Gastroesophageal sphincter (tissue), 4 donors: ENCODE results near the gene PRR14L. TPM values are rescaled to one million over a fixed set of nuclear protein-coding genes. Genes with fewer than 3 reads are reported as not detected.

Experiments used
- ATAC-seq: fragments of 150-250 bp; one replicate; pipeline ENCODE4 v1.9.1; 2016; ENCODE audit warnings: mild to moderate bottlenecking, moderate library complexity
- H3K27ac ChIP-seq, 4 donors: fragments of 200-600 bp; sonication (generic) in 3 of 4; 1 replicate in 3 of 4; 2 replicates in 1 of 4; pipeline ENCODE4 v1.5.1; 2016 to 2019
- H3K27me3 ChIP-seq: fragments of 200-600 bp; sonication (generic); one replicate; pipeline ENCODE4 v1.5.1; 2019
- H3K36me3 ChIP-seq, 2 donors: fragments of 200-600 bp; sonication (generic); one replicate each; pipeline ENCODE4 v1.5.1; 2019; ENCODE audit warnings: control low read depth in 1 of 2
- H3K4me1 ChIP-seq, 3 donors: fragments of 200-600 bp; sonication (generic); 1 replicate in 2 of 3; 2 replicates in 1 of 3; pipeline ENCODE4 v1.5.1; 2016 to 2019; ENCODE audit warnings: control low read depth in 2 of 3
- H3K4me3 ChIP-seq, 2 donors: fragments of 200-600 bp; sonication (generic); one replicate each; pipeline ENCODE4 v1.5.1; 2019; ENCODE audit warnings: mild to moderate bottlenecking in 1 of 2, moderate library complexity in 1 of 2
- H3K9me3 ChIP-seq, 3 donors: fragments of 200-600 bp; sonication (generic); one replicate each; pipeline ENCODE4 v1.5.1; 2017 to 2019; ENCODE audit warnings: control low read depth in 2 of 3
- EP300 ChIP-seq: sonication (generic); formaldehyde crosslinking; IDR thresholded peaks from one replicate; pipeline ENCODE4 v1.6.1; 2017; ENCODE audit warnings: antibody characterized with exemption, mild to moderate bottlenecking
- POLR2A ChIP-seq, 2 donors: fragments of 450-650 bp; IDR thresholded peaks; one replicate each; pipeline ENCODE4 v1.6.1; 2017; ENCODE audit warnings: antibody characterized with exemption in 2 of 2, mild to moderate bottlenecking in 2 of 2, moderate library complexity in 1 of 2
- POLR2AphosphoS5 ChIP-seq: sonication (generic); formaldehyde crosslinking; IDR thresholded peaks from one replicate; pipeline ENCODE4 v1.6.1; 2017; ENCODE audit warnings: antibody characterized with exemption
- WGBS, 2 donors: methylation state at CpG; one replicate each; pipeline ENCODE4 v1.1.5; 2018; ENCODE audit warnings: low coverage in 1 of 2; 5-methylcytosine and 5-hydroxymethylcytosine counted together
- total RNA-seq, 4 donors: library from RNA; depleted of rRNA; stranded (reverse); fragments of >200 nt; gene quantifications; one replicate each; pipeline ENCODE4 v1.1.0, GENCODE V29; 2016
- TF ChIP-seq, protein P1 (sequence below), 4 experiments: fragments of 200-600 bp in 2 of 4; fragments of 450-650 bp in 2 of 4; sonication (generic) in 1 of 4; IDR thresholded peaks; one replicate each; pipeline ENCODE4 v1.5.1; 2017 to 2019; ENCODE audit warnings: antibody characterized with exemption in 4 of 4, mild to moderate bottlenecking in 2 of 4, moderate library complexity in 2 of 4

Gene PRR14L
- total RNA-seq, 4 donors from 2014 or later, result 16.0 to 24.5 (median 19.0) TPM

DNA sequence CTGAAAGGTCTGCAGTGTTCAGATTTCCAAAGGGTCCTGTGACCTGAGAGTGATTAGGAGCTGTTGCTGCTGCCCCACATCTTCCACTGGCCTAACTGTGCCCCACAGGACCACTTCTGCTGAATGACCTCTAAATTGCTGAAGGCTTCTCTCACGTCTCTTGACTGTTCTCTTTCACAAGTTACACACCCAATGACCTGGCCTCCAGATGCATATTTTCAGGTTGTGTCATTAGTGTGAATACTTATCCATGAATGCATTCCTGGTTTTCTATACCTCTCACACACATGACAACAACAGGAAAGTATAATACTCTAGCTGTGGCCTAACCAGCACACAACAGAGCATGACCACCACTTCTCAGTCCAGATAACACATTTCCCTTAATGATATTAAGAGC lies 15.4 kb downstream of the PRR14L start:
- Histone ChIP-seq H3K27ac (no peak overlapping the region), H3K9me3 (no peaks in the 10 kb centered on the region), H3K4me1 (peaks cover 0 to 13% (median 0%) of the 10 kb centered on the region in 3 donors), H3K27me3 (no peaks in the 10 kb centered on the region), H3K4me3 (no peak overlapping the region), H3K36me3 (peaks cover 0 to 22% of the 10 kb centered on the region in 2 donors)
- 83% methylated on average over 1 of the region's 1 CpG; no CpG with 5 or more reads in 1 of the 2 donors for WGBS, 2 donors
- TF ChIP-seq POLR2AphosphoS5, result no peak
- TF ChIP-seq EP300, result no peak
- TF ChIP-seq POLR2A (IDR thresholded peaks at IDR 0.05), result no peak
- TF ChIP-seq, protein P1, sequence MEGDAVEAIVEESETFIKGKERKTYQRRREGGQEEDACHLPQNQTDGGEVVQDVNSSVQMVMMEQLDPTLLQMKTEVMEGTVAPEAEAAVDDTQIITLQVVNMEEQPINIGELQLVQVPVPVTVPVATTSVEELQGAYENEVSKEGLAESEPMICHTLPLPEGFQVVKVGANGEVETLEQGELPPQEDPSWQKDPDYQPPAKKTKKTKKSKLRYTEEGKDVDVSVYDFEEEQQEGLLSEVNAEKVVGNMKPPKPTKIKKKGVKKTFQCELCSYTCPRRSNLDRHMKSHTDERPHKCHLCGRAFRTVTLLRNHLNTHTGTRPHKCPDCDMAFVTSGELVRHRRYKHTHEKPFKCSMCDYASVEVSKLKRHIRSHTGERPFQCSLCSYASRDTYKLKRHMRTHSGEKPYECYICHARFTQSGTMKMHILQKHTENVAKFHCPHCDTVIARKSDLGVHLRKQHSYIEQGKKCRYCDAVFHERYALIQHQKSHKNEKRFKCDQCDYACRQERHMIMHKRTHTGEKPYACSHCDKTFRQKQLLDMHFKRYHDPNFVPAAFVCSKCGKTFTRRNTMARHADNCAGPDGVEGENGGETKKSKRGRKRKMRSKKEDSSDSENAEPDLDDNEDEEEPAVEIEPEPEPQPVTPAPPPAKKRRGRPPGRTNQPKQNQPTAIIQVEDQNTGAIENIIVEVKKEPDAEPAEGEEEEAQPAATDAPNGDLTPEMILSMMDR (IDR thresholded peaks at IDR 0.05), result no peak
- no peak for ATAC-seq

DNA sequence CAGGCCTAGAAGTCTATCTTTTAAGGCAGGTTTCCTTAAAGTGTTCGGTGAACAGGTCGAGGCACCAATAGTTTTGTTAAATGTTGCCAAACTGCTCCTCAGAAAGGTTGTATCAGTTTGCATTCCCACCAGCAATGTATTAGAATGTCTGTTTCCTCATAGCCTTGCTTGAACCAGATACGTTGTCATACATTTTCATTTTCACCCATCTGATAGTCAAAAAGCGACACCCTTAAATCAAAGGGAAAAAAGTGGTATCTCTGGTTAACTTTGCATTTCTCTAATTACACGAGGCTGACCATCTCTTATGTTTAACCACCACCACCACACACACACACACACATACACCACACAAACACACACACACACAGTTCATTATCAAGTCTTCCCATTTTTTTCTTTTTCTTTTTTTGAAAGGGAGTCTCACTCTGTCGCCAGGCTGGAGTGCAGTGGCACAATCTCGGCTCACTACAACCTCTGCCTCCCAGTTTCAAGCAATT lies 16.3 kb downstream of the PRR14L start:
- no peaks in the 10 kb centered on the region for H3K9me3 ChIP-seq
- H3K4me1 ChIP-seq, result peaks cover 0 to 4% (median 0%) of the 10 kb centered on the region in 3 donors
- H3K4me3 ChIP-seq, result no peak overlapping the region
- TF ChIP-seq EP300 (no peak), POLR2A (IDR thresholded peaks at IDR 0.05) (no peak), POLR2AphosphoS5 (no peak)
- TF ChIP-seq, protein P1 (IDR thresholded peaks at IDR 0.05), result no peak
- ATAC-seq, result no peak
- 86 to 88% methylated on average over 5 to 7 of the region's 7 CpGs for WGBS, 2 donors
- no peak overlapping the region for H3K27ac ChIP-seq
- peaks cover 0 to 22% of the 10 kb centered on the region in 2 donors for H3K36me3 ChIP-seq
- no peaks in the 10 kb centered on the region for H3K27me3 ChIP-seq

DNA sequence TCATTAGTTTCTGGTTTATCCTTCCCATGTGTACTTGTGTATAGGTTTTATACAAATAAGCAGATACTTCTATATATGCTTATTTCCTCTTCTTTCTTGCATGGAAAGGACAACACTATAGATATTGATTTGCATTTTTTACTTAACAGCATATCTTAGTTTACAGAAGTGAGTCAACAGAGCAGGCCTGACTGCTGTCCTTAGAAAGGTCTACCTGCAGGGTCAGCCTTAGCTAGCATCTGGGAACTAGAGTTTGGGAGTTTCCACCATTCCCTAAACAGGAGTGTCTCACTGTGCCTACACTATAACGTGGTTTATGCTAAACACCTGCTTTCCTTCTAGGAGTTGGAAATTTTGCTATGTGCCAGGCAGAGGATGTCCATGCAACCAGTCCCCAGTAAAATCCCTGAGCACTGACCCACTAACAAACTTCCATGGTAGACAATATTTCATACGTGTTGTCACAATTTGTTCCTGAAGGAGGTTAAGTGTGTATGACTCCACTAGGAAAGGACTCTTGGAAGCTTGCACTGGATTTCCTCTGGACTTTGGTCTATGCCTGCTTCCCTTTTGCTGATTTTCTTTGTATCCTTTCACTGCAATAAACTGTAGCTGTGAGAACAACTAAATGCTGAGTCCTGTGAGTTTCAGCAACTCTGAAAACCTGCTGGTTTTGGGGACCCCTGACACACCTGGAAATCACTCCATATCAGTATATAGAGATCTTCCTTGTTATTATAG lies 17.7 kb downstream of the PRR14L start:
- H3K36me3 ChIP-seq, result peaks cover 0 to 18% of the 10 kb centered on the region in 2 donors

DNA sequence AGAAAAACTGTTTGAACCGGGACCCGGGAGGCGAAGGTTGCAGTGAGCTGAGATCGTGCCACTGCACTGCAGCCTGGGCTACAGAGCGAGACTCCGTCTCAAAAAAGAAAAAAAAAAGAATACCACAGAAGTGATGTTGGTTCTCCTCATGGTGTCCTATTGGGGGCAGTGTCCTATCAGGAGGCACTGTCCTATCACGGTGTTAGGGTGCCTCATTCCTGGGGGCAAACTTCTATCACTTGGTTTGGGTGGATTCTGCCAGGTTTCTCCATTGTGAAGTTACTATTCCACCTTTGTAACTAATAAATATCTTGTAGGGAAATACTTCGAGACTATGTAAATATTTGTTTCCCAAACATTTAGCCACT lies 19.6 kb downstream of the PRR14L start:
- no peaks in the 10 kb centered on the region for H3K27me3 ChIP-seq
- no peak for TF ChIP-seq POLR2A (IDR thresholded peaks at IDR 0.05)
- peaks cover 0 to 18% (median 0%) of the 10 kb centered on the region in 3 donors for H3K4me1 ChIP-seq
- no peak for ATAC-seq
- H3K9me3 ChIP-seq, result no peaks in the 10 kb centered on the region
- 87 to 94% methylated on average over 4 to 8 of the region's 8 CpGs for WGBS, 2 donors
- H3K4me3 ChIP-seq, result no peak overlapping the region
- H3K27ac ChIP-seq, result no peak overlapping the region
- H3K36me3 ChIP-seq, result peaks cover 0 to 11% of the 10 kb centered on the region in 2 donors

More for the DNA sequence above, 17.7 kb downstream of the PRR14L start:
- 67 to 71% methylated on average over 1 to 2 of the region's 2 CpGs for WGBS, 2 donors
- TF ChIP-seq POLR2AphosphoS5, result no peak
- TF ChIP-seq EP300, result no peak
- TF ChIP-seq POLR2A (IDR thresholded peaks at IDR 0.05), result no peak
- TF ChIP-seq, protein P1 (IDR thresholded peaks at IDR 0.05), result no peak
- Histone ChIP-seq H3K4me1 (peaks cover 0 to under 1% (median 0%) of the 10 kb centered on the region in 3 donors), H3K27me3 (no peaks in the 10 kb centered on the region), H3K27ac (no peak overlapping the region), H3K9me3 (no peaks in the 10 kb centered on the region), H3K4me3 (no peak overlapping the region)
- no peak for ATAC-seq

DNA sequence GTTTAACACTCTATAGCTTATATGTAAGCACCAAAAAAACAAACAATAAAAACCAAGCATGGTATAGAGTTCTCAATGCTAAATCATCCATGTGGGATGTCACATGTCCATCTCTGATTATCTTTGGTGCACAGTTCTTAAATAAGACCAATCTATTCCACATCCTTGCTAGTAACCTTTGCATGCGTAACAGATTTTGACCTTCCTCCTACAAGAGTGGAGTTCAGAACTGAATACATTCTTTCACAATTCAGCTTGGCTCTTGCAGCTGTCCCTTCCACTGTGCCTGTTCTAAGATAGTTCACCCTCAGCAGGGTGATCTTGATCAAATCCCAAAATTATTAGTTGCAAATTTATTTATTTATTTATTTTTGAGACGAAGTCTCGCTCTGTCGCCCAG lies 21.1 kb downstream of the PRR14L start:
- Histone ChIP-seq H3K4me1 (peaks cover 0 to 18% (median 0%) of the 10 kb centered on the region in 3 donors), H3K9me3 (no peaks in the 10 kb centered on the region), H3K27ac (no peak overlapping the region), H3K27me3 (no peaks in the 10 kb centered on the region), H3K4me3 (no peak overlapping the region), H3K36me3 (peaks cover 0 to 25% of the 10 kb centered on the region in 2 donors)
- TF ChIP-seq POLR2AphosphoS5 (no peak), EP300 (no peak), POLR2A (IDR thresholded peaks at IDR 0.05) (no peak)
- TF ChIP-seq, protein P1 (IDR thresholded peaks at IDR 0.05), result no peak
- ATAC-seq, result no peak
- WGBS, 2 donors, result 86 to 94% methylated on average over 3 to 4 of the region's 4 CpGs
